Gastrocnemius medialis (tissue), 4 donors: ENCODE data around the gene GLOD4.

Source experiments
- CTCF ChIP-seq, 5 experiments: fragments of 450-650 bp in 3 of 5; fragments of 200-600 bp in 2 of 5; sonication (generic) in 2 of 5; IDR thresholded peaks in 4 of 5; conservative IDR thresholded peaks in 1 of 5; 1 replicate in 4 of 5; 2 replicates in 1 of 5; pipeline ENCODE4 v1.5.1; 2016 to 2019; ENCODE audit warnings: antibody characterized with exemption in 5 of 5, mild to moderate bottlenecking in 3 of 5, moderate library complexity in 3 of 5
- POLR2A ChIP-seq, 2 donors: fragments of 450-650 bp; IDR thresholded peaks; one replicate each; pipeline ENCODE4 v1.6.1; 2017; ENCODE audit warnings: antibody characterized with exemption in 2 of 2, mild to moderate bottlenecking in 2 of 2, moderate library complexity in 2 of 2

- no peak for TF ChIP-seq CTCF (IDR thresholded peaks at IDR 0.05 in 4 of 5, conservative IDR thresholded peaks at IDR 0.05 in 1 of 5)
- TF ChIP-seq POLR2A (IDR thresholded peaks at IDR 0.05) = no peak
Observed at GRCh38 chr17:778096-778495, 4.0 kb downstream of the GLOD4 start.
